ENCODE data around the gene MUC6. TPM values are rescaled to one million over a fixed set of nuclear protein-coding genes. Genes with fewer than 3 reads are reported as not detected.

Gene MUC6
- total RNA-seq, 1 experiment from 2014 or later, result not detected

DNA sequence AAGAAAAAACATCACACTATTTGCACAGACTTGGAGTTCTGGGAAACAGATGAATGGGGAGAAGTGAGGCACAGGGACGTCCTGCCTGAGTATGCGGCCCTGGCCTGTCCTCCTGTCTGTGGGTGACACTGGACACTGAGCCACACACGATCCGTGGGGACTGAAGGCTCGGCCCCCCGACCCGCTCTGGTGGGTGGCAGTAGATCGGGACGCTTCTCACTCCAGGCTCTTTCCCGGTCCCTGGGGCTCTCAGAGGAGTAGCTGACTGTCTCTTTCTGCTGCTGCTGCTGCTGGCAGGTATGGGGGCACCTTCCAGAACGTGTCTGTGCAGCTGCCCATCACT, 27.7 kb downstream of the MUC6 start:
- TF ChIP-seq, protein P1, sequence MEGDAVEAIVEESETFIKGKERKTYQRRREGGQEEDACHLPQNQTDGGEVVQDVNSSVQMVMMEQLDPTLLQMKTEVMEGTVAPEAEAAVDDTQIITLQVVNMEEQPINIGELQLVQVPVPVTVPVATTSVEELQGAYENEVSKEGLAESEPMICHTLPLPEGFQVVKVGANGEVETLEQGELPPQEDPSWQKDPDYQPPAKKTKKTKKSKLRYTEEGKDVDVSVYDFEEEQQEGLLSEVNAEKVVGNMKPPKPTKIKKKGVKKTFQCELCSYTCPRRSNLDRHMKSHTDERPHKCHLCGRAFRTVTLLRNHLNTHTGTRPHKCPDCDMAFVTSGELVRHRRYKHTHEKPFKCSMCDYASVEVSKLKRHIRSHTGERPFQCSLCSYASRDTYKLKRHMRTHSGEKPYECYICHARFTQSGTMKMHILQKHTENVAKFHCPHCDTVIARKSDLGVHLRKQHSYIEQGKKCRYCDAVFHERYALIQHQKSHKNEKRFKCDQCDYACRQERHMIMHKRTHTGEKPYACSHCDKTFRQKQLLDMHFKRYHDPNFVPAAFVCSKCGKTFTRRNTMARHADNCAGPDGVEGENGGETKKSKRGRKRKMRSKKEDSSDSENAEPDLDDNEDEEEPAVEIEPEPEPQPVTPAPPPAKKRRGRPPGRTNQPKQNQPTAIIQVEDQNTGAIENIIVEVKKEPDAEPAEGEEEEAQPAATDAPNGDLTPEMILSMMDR (conservative IDR thresholded peaks at IDR 0.05; ENCODE audit: low read depth, low read length), result no peak
- no peak for TF ChIP-seq EZH2 (IDR thresholded peaks at IDR 0.05; ENCODE audit: borderline replicate concordance, low read depth, low read length, poor library complexity, severe bottlenecking)
- H3K4me1 ChIP-seq (ENCODE audit: insufficient read depth, low read length, poor library complexity, severe bottlenecking), result no peaks in the 10 kb centered on the region
- no peak overlapping the region for H3K4me3 ChIP-seq (ENCODE audit: low read depth, low read length, poor library complexity, severe bottlenecking)
- no peak overlapping the region for H3K27ac ChIP-seq (ENCODE audit: low read depth, low read length, poor library complexity, severe bottlenecking)
- BruUV-seq (replicated peaks), result no TSS peak
- peaks cover 13% of the 10 kb centered on the region for H3K36me3 ChIP-seq (ENCODE audit: insufficient read depth, low read length, poor library complexity, severe bottlenecking)
- H3K9me3 ChIP-seq (ENCODE audit: low read depth, low read length, poor library complexity, severe bottlenecking), result no peaks in the 10 kb centered on the region
- ChIA-PET POLR2A (ENCODE audit: low non-redundant PET) (no interaction called here), CTCF (no interaction called here)
- intact Hi-C loops (cut with micrococcal nuclease; ENCODE audit: unreplicated experiment), result no loop called here
- H3K27me3 ChIP-seq (replicated peaks; ENCODE audit: insufficient read depth, low read depth, low read length, poor library complexity), result no peaks in the 10 kb centered on the region
- DNase-seq (ENCODE audit: low spot score), result no peak

DNA sequence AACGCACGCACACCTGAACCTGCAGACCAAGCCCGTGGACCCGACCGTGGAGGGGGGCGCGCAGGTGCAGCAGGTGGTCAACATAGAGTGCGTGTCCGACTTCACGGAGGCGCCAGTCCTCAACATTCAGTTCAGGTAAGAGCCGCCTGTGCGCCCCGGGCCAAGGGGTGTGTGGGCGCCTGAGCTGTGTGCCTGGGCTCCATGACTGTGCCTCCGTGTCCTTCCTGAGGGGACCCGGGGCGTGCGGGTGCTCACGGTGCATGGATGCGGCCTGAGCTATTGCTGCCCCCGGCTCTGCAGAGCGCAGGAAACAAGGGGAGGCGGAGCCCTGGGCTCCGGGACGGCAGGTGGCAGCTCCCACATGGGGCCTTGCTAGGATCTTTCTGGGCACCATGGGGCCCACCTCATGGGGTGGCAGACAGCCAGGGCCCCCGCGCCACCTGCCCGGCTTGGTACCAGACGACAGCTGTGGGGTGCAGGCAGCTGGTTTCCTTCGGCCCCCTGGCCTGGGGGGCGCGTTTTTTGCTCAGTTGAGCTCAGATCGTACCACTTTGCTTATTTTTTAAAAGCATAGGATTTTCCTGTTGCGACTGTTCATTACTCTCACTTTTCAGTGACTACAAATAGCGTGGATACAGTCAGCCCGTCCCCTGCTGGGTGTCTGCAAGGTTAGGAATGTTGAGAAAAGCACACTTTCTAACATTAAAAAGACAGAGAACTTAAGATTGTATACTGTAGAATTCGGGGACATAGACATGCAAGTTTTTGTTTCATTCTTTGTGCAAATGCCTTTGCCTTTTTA, 28.3 kb downstream of the MUC6 start:
- DNase-seq (ENCODE audit: low spot score), result no peak
- no TSS peak for BruUV-seq (replicated peaks)
- intact Hi-C loops (cut with micrococcal nuclease; ENCODE audit: unreplicated experiment), result no loop called here
- ChIA-PET CTCF (no interaction called here), POLR2A (ENCODE audit: low non-redundant PET) (no interaction called here)
- no peaks in the 10 kb centered on the region for H3K9me3 ChIP-seq (ENCODE audit: low read depth, low read length, poor library complexity, severe bottlenecking)
- H3K27me3 ChIP-seq (replicated peaks; ENCODE audit: insufficient read depth, low read depth, low read length, poor library complexity), result no peaks in the 10 kb centered on the region
- no peaks in the 10 kb centered on the region for H3K4me1 ChIP-seq (ENCODE audit: insufficient read depth, low read length, poor library complexity, severe bottlenecking)
- H3K27ac ChIP-seq (ENCODE audit: low read depth, low read length, poor library complexity, severe bottlenecking), result no peak overlapping the region
- no peak for TF ChIP-seq EZH2 (IDR thresholded peaks at IDR 0.05; ENCODE audit: borderline replicate concordance, low read depth, low read length, poor library complexity, severe bottlenecking)
- TF ChIP-seq, protein P1 (conservative IDR thresholded peaks at IDR 0.05; ENCODE audit: low read depth, low read length), result no peak
- H3K4me3 ChIP-seq (ENCODE audit: low read depth, low read length, poor library complexity, severe bottlenecking), result no peak overlapping the region
- peaks cover 13% of the 10 kb centered on the region for H3K36me3 ChIP-seq (ENCODE audit: insufficient read depth, low read length, poor library complexity, severe bottlenecking)

DNA sequence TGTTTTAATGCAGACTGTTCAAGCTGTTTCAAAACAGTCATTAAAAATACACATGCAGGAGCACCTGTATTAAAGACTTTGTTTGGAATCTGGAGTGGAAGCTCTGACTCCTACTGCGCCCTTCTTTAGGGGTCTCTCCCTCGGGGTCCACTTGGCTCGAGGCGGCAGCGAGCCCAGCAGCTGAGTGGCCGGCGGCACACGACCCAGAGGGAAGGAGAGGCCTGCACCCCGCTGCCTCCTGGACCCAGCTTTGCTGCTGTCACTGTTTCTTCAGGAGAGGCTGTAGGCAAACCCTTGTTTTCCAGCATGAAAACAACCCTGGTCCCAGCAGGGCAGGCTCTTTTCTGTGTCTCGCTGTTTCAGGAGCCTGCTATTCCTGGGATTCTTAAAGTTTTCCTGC, 29.2 kb downstream of the MUC6 start:
- POLR2A ChIA-PET (ENCODE audit: low non-redundant PET), result no interaction called here
- DNase-seq (ENCODE audit: low spot score), result no peak
- TF ChIP-seq EZH2 (IDR thresholded peaks at IDR 0.05; ENCODE audit: borderline replicate concordance, low read depth, low read length, poor library complexity, severe bottlenecking), result no peak
- TF ChIP-seq, protein P1 (conservative IDR thresholded peaks at IDR 0.05; ENCODE audit: low read depth, low read length), result no peak

More for the DNA sequence above, 29.2 kb downstream of the MUC6 start:
- Histone ChIP-seq H3K27ac (ENCODE audit: low read depth, low read length, poor library complexity, severe bottlenecking) (no peak overlapping the region), H3K36me3 (ENCODE audit: insufficient read depth, low read length, poor library complexity, severe bottlenecking) (peaks cover 13% of the 10 kb centered on the region), H3K27me3 (replicated peaks; ENCODE audit: insufficient read depth, low read depth, low read length, poor library complexity) (no peaks in the 10 kb centered on the region), H3K9me3 (ENCODE audit: low read depth, low read length, poor library complexity, severe bottlenecking) (no peaks in the 10 kb centered on the region), H3K4me1 (ENCODE audit: insufficient read depth, low read length, poor library complexity, severe bottlenecking) (no peaks in the 10 kb centered on the region), H3K4me3 (ENCODE audit: low read depth, low read length, poor library complexity, severe bottlenecking) (no peak overlapping the region)
- intact Hi-C loops (cut with micrococcal nuclease; ENCODE audit: unreplicated experiment), result no loop called here
- CTCF ChIA-PET, result no interaction called here
- no TSS peak for BruUV-seq (replicated peaks)
